Measurements from ENCODE around the gene RBL1.
"Not testable (repeated sequence)": the region's sequence is repeated elsewhere in the genome, so short reads cannot be mapped to it uniquely, and the experiment has no call there.

The RBL1 gene

DNA sequence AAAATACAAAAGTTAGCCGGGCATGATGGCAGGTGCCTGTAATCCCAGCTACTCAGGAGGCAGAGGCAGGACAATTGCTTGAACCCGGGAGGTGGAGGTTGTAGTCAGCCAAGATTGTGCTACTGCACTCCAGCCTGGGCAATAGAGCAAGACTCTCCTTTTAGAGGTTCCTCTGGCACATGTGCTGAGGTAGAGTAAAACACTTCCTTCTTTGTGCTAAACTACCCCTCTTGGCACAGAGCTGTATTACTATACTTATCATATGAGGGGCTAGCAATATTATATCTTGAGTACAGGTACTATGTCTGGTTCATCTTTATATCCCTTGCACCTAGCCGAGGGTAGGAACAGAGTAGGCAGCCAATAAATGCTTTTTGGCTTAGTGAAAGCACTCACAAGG lies 104.1 kb downstream of the RBL1 start:
- DNase-seq, result no peak

DNA sequence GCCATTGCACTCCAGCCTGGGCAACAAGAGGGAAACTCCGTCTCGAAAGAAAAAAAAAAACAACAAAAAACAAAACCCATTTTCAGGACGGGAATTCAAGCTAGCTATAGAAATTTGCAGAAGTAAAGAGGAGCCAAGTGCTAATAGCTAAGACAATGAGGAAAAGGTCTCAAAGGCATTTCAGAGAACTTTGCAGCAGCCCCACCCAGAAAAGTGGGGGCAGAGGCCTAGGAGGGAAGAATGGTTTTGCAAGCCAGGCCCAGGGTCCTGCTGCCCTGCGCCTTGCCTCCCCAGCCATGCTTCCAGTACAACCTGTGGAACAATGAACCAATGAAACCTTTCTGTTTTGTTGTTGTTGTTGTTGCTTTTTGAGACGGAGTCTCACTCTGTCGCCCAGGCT lies 106.0 kb downstream of the RBL1 start:
- DNase-seq, result no peak

DNA sequence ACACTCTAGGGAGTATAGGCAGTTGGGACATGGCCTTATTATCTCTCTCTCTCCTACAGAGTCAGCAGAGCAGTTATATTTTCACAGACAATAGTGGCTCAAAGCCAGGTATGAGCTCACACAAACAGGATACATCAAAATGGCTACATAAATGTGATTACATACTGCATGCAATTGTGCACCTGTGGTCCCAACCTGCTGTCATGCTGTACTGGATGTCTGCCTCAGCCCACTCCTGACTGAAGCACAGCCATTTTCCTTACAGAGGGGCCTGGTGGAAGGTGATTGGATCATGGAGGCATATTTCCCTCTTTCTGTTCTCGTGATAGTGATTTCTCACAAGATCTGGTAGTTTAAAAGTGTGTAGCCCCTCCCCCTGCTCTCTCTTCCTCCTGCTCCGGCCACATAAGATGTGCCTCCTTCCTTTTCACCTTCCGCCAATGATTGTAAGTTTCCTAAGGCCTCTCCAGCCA lies 107.3 kb downstream of the RBL1 start:
- DNase-seq, result no peak

DNA sequence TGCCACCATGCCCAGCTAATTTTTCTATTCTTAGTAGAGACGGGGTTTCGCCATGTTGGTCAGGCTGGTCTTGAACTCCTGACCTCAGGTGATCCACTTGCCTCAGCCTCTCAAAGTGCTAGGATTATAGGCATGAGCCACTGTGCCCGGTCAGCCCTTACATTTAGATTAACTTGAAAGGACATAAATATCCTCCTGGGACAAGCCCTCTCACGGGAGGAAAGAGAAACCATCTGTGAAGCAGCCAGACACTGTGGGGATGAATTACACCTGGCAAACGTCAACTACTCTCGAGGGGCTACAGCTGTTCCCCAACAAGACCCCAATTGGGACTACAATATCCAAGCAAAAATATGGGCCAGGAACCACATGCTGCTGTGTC lies 111.5 kb downstream of the RBL1 start:
- no peak for DNase-seq

DNA sequence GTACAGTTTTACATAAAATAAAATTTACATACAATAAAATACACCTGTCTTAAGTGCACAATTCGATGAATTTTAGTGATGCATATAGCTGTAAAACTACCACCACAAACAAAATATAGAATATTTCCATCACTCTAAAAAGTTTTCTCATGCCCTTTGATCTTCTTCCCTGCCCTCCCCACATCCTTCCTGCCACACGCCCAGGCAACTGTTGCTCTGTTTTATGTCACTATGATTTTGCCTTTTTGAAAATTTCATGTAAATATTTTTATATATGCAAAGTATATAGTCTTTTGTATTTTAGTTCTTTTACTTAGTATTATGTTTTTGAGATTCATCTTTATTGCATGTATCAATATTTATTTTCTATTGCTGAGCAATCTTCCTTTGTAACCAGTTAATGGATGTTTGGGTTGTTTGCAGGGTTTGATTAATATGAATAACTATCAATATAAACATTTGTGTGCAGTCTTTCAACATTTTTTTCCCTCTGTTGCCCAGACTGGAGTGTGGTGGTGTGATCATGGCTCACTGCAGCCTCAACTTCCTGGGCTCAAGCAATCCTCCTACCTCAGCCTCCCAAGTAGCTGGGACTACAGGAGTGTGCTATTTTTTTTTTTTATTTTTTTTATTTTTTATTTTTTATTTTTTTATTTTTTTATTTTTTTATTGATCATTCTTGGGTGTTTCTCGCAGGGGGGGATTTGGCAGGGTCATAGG lies 120.5 kb downstream of the RBL1 start:
- DNase-seq, result peak; percentile 63

DNA sequence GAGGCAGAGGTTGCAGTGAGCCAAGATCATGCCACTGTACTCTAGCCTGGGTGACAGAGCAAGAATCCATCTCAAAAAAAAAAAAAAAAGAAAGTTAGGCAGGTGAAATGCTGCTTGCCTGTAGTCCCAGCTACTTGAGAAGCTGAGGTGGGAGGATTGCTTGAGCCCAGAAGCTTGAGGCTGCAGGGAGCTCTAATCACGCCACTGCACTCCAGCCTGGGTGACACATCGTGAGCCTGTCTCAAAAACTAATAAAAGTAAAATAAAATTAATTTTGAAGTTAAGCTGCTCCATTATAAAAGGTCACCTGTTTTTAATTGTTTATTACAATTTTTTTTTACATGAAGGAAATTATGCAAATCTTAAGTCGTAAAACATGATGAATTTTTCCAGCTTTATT lies 121.1 kb downstream of the RBL1 start:
- no peak for DNase-seq

DNA sequence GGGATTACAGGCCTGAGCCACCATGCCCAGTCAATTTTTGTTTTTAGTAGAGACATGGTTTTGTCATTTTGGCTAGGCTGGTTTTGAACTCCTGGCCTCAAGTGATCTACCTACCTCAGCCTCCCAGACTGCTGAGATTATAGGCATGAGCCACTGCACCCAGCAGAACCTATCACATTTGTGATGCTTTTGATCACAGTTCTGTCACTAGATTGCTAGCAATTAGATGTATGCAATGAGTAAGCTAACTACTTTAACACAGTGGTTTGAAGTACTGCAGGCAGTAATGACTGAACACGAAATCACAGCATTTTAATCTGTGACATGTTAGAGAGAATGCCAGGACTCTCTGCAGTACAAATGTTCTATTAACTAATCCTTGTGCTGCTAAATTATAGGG lies 124.7 kb downstream of the RBL1 start:
- no peak for DNase-seq

DNA sequence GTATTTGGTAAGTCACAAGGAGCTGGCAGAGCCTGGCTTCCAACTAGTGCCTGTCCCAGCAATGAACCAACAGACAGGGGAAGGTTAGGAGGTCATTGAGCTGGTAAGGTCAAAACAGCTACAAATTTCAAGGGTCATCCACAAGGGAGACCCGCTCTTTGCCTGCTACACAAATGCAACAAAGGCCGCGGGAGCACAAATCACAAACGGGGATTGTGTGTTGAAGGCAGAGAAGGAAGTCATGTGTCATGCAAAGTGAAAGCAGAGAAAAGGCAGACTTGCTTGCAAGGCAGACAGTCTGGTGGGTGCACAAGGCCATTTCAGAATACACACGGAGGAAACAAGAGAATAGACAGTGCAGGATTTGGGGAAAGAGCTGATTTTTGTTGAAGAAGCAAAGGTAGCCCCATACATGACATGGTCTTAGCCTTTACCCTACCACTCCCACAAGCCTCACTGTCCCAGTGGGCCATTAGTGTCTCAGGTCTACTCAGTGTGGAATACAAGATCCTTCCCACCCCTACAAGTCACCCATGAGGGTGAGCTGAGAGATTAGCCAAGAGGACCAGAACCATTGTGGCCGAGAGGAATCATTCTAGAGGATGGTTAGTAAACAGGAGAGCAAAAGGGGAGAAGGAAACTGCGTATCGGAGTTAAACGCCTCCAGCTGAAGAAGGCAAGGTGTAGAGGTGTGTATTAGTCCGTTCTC lies 126.2 kb downstream of the RBL1 start:
- DNase-seq, result no peak

DNA sequence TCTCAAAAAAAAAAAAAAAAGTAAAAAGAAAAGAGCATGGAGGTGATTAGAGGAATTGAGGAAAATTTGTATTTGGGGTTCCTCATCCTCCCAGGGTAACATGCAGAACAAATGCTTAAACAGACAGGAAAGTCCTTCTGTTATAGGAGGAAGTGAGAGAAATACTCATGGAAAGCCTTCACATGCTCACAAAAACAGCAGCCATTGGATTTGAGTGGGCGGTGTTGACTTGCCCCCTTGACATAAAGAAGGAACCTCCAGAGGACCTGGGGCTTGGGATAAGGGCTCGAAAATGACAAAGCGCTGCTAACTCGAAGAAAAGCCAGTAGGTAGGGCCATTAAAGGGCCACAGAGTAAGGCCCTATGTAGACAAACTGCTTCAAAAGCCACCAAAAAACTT lies 126.7 kb downstream of the RBL1 start:
- DNase-seq, result no peak

DNA sequence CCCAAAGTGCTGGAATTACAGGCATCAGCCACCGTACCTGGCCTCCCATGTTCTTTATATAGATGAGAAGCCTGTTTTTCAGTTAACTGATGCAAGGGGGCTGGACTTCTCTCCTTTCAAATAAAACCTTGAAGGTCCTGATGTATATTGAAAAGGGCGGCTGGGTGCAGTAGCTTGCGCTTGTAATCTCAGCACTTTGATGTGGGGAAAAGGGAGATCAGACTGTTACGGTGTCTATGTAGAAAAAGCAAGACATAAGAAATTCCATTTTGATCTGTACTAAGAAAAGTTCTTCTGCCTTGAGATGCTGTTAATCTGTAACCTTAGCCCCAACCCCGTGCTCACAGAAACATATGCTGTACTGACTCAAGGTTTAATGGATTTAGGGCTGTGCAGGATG lies 128.2 kb downstream of the RBL1 start:
- no peak for DNase-seq

DNA sequence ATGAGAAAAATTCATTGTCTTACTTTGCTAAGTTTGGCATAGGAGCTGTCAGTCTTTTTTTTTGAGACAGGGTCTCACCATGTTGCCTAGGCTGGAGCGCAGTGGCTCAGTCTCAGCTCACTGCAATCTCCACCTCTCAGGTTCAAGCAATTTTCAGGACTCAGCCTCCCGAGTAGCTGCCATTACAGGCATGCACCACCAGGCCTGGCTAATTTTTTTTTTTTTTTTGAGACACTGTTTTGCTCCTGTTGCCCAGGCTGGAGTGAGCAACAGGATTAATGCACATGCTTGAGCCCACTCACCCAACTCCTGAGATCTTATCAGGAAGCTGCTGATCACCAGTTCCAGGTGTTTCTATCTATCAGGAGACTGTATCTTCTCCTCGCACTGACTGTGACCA lies 128.8 kb downstream of the RBL1 start:
- not testable (repeated sequence) for DNase-seq

DNA sequence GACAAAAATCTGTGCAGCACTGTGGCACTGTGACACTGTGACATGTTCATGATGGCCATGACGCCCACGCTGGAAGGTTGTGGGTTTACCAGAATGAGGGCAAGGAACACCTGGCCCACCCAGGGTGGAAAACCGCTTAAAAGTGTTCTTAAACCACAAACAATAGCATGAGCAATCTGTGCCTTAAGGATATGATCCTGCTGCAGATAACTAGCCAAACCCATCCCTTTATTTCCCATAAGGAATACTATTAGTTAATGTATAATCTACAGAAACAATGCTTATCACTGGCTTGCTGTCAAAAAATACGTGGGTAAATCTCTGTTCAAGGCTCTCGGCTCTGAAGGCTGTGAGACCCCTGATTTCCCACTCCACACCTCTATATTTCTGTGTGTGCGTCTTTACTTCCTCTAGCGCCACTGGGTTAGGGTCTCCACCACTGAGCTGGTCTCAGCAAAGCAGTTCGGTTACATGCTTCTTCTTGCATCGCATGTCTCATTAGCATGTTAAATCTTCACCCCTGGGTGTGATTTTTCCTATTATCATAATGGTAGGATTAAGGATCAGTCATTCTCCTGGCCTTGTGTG lies 133.3 kb downstream of the RBL1 start:
- not testable (repeated sequence) for DNase-seq

DNA sequence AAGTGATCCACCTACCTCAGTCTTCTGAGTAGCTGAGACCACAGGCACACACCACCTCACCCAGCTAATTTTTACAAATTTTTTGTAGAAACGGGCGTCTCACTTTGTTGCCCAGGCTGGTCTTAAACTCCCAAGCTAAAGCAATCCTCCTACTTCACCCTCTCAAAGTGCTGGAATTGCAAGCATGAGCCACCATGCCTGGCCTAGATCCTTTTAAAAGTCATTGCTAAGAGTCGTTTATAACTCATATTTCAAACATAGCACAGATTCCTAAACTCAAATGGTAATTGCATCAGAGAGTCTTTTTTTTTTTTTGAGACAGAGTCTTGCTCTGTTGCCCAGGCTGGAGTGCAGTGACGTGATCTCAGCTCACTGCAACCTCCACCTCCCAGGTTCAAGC lies 136.6 kb downstream of the RBL1 start:
- no peak for DNase-seq

DNA sequence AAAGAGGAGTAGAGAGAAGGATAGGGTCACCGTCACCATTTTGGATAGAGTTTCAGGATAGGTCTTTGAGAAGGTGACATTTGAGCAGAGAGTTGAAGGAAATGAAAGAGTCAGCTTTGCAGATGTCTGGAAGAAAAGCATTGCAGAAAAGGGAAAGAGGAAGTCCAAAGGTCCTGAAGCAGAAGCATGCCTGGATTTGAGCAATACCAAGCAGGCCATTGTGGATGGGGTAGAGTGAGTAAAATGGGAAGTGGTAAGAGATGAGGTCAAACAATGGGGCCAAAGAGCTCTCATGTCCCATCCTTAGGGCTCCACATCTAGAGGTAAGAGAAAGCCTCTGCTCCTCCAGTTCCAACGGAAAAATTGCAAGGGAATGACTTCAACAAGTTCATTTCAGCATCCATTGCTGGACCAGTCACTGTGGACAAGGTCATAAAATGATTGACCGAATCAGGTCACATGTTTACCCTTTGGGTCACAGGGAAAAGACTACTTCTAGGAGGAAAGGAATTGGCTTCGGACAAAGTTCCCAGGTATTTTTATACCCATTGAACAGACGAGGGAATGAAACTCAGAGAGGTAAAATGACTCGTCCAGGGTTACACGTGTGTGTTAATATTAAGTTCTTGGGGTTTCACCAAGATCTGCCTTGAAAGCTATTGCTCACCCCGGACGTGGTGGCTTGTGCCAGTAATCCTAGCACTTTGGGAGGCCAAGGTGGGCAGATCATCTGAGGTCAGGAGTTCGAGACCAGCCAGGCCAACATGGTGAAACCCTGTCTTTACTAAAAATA lies 137.7 kb downstream of the RBL1 start:
- DNase-seq, result no peak

DNA sequence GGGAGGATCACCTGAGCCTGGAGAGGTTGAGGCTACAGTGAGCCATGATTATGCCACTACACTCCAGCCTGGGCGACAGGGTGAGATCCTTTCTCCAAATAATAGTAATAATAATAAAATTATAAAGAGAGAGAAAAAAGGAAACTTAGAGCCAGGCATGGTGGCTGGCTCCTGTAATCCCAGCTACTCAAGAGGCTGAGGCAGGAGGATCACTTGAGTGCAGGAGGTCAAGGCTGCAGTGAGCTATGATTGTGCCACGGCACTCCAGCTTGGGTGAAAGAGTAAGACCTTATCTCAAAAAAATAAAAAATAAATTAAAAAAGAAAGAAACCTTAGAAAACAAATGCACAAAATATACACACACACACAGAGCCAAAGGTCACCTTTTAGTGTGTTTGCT lies 139.1 kb downstream of the RBL1 start:
- no peak for DNase-seq

DNA sequence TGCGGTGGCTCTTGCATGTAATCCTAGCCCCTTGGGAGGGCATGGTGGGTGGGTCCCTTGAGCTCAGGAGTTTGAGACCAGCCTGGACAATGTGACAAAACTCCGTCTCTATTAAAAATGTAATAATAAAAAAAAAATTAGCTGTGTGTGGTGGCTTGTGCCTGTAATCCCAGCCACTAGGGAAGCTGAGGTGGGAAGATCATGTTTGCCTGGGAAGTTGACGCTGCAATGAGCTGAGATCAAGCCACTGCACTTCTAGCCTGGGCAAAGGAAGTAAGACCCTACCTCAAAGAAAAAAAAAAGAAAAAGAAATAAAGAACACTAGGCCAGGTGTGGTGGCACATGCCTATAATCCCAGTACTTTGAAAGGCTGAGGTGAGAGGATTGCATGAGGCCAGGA lies 139.8 kb downstream of the RBL1 start:
- no peak for DNase-seq

DNA sequence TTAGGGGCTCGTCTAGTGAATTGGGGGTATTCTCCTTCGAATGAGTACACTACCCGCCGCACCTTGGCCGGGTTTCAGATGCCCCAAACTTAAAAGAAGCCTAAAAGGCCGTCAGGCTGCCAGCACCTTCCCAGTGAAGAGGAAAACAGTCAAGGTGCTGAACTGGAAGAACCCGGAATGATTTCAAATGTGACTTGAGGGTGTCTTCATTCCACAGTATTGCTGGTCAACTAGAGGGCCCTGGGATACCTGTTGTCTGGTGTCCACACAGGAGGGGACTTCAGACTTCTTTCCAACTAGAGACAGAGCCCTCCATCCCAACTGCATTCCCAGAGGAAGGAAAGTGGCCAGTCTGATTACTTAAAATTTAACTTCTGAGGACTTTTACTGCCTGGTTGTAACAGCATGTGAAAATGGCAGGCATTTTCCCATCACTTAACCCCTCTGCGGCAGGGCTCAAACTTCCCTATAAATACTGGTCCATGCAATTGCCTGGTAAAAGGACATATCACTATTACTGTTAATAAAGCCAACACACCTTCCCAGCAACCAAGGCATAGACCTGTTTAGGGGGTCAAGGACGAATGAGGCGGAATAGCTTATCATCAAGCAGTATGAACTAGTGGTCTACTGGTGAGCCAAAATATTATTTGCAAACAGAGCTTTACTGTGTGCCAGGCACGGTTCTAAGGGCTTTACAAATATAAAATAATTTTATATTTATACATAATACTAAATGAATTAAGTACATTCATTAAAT lies 143.6 kb downstream of the RBL1 start:
- DNase-seq, result no peak

DNA sequence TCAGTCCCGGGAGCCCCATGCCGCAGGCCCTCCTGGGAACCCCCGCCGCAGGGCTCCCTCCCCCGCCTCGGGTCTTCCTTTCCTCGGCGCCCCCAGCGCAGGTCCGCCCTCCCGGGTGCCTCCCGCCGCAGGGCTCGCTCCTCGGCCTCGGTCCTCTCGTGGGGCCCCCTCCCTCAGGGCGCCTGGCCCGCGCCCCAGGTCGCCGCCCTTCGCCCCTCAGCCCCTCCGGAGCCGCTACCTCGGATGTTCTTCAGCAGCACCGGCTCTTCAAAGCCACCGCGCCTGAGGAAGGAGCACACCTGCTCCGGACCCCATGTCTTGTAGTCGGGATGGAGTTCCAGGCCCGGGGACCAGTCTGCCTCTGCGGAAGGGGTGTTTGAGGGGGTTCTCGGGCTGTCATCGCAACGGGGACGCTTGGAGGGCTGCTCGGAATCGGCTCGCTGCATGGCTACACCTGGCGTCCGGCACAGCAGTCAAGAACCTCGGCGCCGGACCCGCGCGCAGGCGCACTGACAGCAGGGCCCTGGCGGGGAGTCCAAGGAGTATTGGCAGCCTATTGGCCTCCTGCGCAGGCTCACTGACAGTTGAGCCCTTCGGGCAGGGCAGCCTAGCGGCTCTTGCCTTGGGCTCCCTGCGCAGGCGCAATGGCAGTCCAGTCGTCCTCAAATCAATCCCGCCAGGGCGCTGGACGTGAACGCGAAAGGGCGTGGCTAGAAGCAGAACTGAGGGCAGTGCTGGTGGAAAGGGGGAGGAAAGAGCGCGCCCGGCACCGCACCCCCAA lies 144.4 kb downstream of the RBL1 start, which contains the start of gene SAMHD1:
SAMHD1 (minus strand) TSS at position 511 of the 781 bp plus-strand sequence; CDS start at position 446, 65 bp downstream.
- peak; percentile 78 for DNase-seq

DNA sequence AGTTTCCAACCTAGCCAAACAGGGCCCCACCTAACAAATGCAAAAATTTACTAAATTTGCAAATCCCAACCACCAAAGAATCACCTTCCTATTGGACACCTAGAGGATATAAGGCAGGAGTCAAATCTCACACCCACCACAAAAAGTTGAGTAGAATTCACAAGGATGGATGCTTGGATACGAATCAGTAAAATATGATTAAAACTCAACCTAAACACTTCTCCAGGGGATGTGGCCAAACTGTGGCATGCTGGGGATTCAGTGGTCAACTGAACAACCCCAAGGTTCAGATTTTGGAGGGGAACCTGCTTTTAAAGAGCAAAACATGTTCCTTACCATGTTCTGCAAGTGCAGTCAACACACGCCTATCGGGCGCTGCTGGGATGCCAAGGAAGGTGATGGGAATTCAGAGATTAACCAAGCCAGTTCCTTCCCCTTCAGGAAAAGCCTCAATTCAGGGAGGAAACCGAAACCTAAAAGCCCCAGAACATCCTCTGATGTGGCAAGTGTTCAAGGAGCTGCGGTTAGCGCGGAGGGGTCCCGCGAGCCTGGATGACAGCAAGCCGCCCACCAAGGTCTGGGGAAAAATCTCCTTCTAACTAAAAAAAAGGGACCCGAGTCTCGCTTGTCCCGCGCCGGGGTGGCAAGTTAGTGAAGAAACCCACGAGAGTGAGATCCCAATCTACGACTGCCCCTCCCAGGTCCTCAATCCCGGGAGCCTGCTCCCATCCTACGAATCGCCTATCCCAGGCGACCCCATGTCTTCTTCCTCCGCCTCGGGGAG lies 145.2 kb downstream of the RBL1 start:
- peak; percentile 47 for DNase-seq
